Measurements from ENCODE around the gene TVP23C. TPM values are rescaled to one million over a fixed set of nuclear protein-coding genes. Genes with fewer than 3 reads are reported as not detected.

TVP23C gene
- total and polyA plus RNA-seq, 2 experiments from 2014 or later, result 10.4 to 31.7 TPM

DNA sequence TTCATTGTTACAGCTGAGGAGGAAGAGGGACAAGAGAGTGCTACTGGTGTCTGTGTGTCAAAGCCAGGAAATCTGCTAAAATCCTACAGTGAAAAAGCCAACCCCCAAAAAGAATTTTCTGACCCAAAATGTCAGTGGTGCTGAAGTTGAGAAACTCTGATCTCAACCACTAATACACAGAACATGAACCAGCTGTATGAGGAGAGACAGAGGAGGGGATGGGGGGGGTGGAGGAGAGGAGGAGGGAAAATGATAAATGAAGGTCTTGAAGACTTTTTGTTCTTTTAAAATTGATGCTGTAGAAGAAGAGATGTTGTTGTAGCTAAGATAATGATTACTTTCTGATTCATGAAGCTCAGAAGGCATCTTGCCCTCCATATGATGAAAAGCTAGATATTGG, 68.5 kb downstream of the TVP23C start:
- H3F3A ChIP-seq (replicated peaks; ENCODE audit: low read depth), result peaks cover 7% of the 10 kb centered on the region; the same call in 1 of the 2 replicates
- ATAC-seq, result no peak
- H3K36me3 ChIP-seq (ENCODE audit: insufficient read depth), result no peaks in the 10 kb centered on the region
- TF ChIP-seq POLR2AphosphoS5 (IDR thresholded peaks at IDR 0.05; ENCODE audit: low read depth) (no peak), ZNF114 (CRISPR knock-in tag; IDR thresholded peaks at IDR 0.05) (no peak), STAT1 (IDR thresholded peaks at IDR 0.05; ENCODE audit: unreplicated experiment) (no peak), EZH2phosphoT487 (IDR thresholded peaks at IDR 0.05; ENCODE audit: unreplicated experiment) (no peak), NANOG (IDR thresholded peaks at IDR 0.05; ENCODE audit: borderline replicate concordance) (no peak), JUNB (IDR thresholded peaks at IDR 0.05; ENCODE audit: unreplicated experiment) (no peak), CREB1 (CRISPR knock-in tag; IDR thresholded peaks at IDR 0.05; ENCODE audit: low read depth) (no peak), EZH2 (IDR thresholded peaks at IDR 0.05; ENCODE audit: low read depth, unreplicated experiment) (no peak), ZNF331 (CRISPR knock-in tag; IDR thresholded peaks at IDR 0.05; ENCODE audit: low read depth) (no peak)
- TF ChIP-seq, protein P1, sequence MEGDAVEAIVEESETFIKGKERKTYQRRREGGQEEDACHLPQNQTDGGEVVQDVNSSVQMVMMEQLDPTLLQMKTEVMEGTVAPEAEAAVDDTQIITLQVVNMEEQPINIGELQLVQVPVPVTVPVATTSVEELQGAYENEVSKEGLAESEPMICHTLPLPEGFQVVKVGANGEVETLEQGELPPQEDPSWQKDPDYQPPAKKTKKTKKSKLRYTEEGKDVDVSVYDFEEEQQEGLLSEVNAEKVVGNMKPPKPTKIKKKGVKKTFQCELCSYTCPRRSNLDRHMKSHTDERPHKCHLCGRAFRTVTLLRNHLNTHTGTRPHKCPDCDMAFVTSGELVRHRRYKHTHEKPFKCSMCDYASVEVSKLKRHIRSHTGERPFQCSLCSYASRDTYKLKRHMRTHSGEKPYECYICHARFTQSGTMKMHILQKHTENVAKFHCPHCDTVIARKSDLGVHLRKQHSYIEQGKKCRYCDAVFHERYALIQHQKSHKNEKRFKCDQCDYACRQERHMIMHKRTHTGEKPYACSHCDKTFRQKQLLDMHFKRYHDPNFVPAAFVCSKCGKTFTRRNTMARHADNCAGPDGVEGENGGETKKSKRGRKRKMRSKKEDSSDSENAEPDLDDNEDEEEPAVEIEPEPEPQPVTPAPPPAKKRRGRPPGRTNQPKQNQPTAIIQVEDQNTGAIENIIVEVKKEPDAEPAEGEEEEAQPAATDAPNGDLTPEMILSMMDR (conservative IDR thresholded peaks at IDR 0.05; ENCODE audit: low read depth in 2 of 2), result no peak
- TF ChIP-seq, protein P2, sequence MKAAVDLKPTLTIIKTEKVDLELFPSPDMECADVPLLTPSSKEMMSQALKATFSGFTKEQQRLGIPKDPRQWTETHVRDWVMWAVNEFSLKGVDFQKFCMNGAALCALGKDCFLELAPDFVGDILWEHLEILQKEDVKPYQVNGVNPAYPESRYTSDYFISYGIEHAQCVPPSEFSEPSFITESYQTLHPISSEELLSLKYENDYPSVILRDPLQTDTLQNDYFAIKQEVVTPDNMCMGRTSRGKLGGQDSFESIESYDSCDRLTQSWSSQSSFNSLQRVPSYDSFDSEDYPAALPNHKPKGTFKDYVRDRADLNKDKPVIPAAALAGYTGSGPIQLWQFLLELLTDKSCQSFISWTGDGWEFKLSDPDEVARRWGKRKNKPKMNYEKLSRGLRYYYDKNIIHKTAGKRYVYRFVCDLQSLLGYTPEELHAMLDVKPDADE (IDR thresholded peaks at IDR 0.05), result no peak
- TF ChIP-seq, protein P3, sequence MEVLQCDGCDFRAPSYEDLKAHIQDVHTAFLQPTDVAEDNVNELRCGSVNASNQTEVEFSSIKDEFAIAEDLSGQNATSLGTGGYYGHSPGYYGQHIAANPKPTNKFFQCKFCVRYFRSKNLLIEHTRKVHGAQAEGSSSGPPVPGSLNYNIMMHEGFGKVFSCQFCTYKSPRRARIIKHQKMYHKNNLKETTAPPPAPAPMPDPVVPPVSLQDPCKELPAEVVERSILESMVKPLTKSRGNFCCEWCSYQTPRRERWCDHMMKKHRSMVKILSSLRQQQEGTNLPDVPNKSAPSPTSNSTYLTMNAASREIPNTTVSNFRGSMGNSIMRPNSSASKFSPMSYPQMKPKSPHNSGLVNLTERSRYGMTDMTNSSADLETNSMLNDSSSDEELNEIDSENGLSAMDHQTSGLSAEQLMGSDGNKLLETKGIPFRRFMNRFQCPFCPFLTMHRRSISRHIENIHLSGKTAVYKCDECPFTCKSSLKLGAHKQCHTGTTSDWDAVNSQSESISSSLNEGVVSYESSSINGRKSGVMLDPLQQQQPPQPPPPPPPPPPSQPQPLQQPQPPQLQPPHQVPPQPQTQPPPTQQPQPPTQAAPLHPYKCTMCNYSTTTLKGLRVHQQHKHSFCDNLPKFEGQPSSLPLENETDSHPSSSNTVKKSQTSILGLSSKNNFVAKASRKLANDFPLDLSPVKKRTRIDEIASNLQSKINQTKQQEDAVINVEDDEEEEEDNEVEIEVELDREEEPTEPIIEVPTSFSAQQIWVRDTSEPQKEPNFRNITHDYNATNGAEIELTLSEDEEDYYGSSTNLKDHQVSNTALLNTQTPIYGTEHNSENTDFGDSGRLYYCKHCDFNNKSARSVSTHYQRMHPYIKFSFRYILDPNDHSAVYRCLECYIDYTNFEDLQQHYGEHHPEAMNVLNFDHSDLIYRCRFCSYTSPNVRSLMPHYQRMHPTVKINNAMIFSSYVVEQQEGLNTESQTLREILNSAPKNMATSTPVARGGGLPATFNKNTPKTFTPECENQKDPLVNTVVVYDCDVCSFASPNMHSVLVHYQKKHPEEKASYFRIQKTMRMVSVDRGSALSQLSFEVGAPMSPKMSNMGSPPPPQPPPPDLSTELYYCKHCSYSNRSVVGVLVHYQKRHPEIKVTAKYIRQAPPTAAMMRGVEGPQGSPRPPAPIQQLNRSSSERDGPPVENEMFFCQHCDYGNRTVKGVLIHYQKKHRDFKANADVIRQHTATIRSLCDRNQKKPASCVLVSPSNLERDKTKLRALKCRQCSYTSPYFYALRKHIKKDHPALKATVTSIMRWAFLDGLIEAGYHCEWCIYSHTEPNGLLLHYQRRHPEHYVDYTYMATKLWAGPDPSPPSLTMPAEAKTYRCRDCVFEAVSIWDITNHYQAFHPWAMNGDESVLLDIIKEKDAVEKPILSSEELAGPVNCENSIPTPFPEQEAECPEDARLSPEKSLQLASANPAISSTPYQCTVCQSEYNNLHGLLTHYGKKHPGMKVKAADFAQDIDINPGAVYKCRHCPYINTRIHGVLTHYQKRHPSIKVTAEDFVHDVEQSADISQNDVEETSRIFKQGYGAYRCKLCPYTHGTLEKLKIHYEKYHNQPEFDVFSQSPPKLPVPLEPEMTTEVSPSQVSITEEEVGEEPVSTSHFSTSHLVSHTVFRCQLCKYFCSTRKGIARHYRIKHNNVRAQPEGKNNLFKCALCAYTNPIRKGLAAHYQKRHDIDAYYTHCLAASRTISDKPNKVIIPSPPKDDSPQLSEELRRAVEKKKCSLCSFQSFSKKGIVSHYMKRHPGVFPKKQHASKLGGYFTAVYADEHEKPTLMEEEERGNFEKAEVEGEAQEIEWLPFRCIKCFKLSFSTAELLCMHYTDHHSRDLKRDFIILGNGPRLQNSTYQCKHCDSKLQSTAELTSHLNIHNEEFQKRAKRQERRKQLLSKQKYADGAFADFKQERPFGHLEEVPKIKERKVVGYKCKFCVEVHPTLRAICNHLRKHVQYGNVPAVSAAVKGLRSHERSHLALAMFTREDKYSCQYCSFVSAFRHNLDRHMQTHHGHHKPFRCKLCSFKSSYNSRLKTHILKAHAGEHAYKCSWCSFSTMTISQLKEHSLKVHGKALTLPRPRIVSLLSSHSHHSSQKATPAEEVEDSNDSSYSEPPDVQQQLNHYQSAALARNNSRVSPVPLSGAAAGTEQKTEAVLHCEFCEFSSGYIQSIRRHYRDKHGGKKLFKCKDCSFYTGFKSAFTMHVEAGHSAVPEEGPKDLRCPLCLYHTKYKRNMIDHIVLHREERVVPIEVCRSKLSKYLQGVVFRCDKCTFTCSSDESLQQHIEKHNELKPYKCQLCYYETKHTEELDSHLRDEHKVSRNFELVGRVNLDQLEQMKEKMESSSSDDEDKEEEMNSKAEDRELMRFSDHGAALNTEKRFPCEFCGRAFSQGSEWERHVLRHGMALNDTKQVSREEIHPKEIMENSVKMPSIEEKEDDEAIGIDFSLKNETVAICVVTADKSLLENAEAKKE (CRISPR knock-in tag; IDR thresholded peaks at IDR 0.05), result no peak
- TF ChIP-seq, protein P4, sequence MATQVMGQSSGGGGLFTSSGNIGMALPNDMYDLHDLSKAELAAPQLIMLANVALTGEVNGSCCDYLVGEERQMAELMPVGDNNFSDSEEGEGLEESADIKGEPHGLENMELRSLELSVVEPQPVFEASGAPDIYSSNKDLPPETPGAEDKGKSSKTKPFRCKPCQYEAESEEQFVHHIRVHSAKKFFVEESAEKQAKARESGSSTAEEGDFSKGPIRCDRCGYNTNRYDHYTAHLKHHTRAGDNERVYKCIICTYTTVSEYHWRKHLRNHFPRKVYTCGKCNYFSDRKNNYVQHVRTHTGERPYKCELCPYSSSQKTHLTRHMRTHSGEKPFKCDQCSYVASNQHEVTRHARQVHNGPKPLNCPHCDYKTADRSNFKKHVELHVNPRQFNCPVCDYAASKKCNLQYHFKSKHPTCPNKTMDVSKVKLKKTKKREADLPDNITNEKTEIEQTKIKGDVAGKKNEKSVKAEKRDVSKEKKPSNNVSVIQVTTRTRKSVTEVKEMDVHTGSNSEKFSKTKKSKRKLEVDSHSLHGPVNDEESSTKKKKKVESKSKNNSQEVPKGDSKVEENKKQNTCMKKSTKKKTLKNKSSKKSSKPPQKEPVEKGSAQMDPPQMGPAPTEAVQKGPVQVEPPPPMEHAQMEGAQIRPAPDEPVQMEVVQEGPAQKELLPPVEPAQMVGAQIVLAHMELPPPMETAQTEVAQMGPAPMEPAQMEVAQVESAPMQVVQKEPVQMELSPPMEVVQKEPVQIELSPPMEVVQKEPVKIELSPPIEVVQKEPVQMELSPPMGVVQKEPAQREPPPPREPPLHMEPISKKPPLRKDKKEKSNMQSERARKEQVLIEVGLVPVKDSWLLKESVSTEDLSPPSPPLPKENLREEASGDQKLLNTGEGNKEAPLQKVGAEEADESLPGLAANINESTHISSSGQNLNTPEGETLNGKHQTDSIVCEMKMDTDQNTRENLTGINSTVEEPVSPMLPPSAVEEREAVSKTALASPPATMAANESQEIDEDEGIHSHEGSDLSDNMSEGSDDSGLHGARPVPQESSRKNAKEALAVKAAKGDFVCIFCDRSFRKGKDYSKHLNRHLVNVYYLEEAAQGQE (IDR thresholded peaks at IDR 0.05; ENCODE audit: unreplicated experiment), result no peak
- no peaks in the 10 kb centered on the region for H3K9me2 ChIP-seq (ENCODE audit: insufficient read depth)
- Mint-ChIP-seq H3K27ac (no peak overlapping the region), H3K4me1 (peaks cover 29% of the 10 kb centered on the region), H3K4me3 (no peak overlapping the region), H3K36me3 (ENCODE audit: low read depth) (peaks cover 54% of the 10 kb centered on the region), H3K9me3 (peaks cover 6% of the 10 kb centered on the region; the same call in 1 of the 3 replicates), H3K27me3 (ENCODE audit: insufficient read depth, low read depth, poor library complexity) (peaks cover 14% of the 10 kb centered on the region)
- no peaks in the 10 kb centered on the region for H3K79me2 ChIP-seq (replicated peaks; ENCODE audit: insufficient read depth)
- no peaks in the 10 kb centered on the region for H3K27me3 ChIP-seq (ENCODE audit: insufficient read depth)
- H3K4me1 ChIP-seq (ENCODE audit: insufficient read depth), result peaks cover 25% of the 10 kb centered on the region
- H3K4me2 ChIP-seq, result no peak overlapping the region
- H2AFZ ChIP-seq, result no peak overlapping the region
- DNase-seq (ENCODE audit: low spot score), result no peak
- H3K4me3 ChIP-seq, result no peak overlapping the region
- no peak overlapping the region for H3K27ac ChIP-seq (ENCODE audit: low read depth)
- H4K20me1 ChIP-seq (replicated peaks; ENCODE audit: insufficient read depth), result no peaks in the 10 kb centered on the region
